Lung (tissue), 12 donors: Measurements from ENCODE around the gene NOTCH3. TPM values are rescaled to one million over a fixed set of nuclear protein-coding genes. Genes with fewer than 3 reads are reported as not detected.
A peak's percentile ranks its signal among the peaks of the same experiment; 100 is the strongest.

Experiments used
- ATAC-seq: fragments of 200-7000 bp; cut with Tn5 transposase; one replicate; pipeline ENCODE4 v1.9.1; 2020; ENCODE audit warnings: moderate number of reproducible peaks; ENCODE audit not compliant: insufficient read depth, low FRiP score
- DNase-seq, 3 donors: peaks; one replicate each; pipeline ENCODE4 v3.0.0-alpha.2; 2013 to 2017
- H3K27ac ChIP-seq, 2 donors: one replicate each; pipeline ENCODE4 v1.5.1; 2013; ENCODE audit warnings: mild to moderate bottlenecking in 2 of 2, moderate library complexity in 2 of 2, control low read depth in 1 of 2, inconsistent platforms in 1 of 2, low read depth in 1 of 2, low read length in 1 of 2
- H3K27me3 ChIP-seq, 3 donors: one replicate each; pipeline ENCODE4 v1.5.1; 2013; ENCODE audit warnings: low read length in 2 of 3; ENCODE audit not compliant: control insufficient read depth in 3 of 3, insufficient read depth in 3 of 3
- H3K36me3 ChIP-seq, 4 donors: one replicate each; pipeline ENCODE4 v1.5.1; 2013; ENCODE audit warnings: low read length in 4 of 4, mild to moderate bottlenecking in 1 of 4, moderate library complexity in 1 of 4; ENCODE audit not compliant: control insufficient read depth in 4 of 4, insufficient read depth in 4 of 4
- H3K4me1 ChIP-seq, 5 donors: one replicate each; pipeline ENCODE4 v1.5.1; 2013; ENCODE audit warnings: low read length in 5 of 5, mild to moderate bottlenecking in 2 of 5, moderate library complexity in 1 of 5; ENCODE audit not compliant: control insufficient read depth in 5 of 5, insufficient read depth in 5 of 5
- H3K4me3 ChIP-seq: one replicate; pipeline ENCODE4 v1.5.1; 2013; ENCODE audit warnings: mild to moderate bottlenecking, control low read depth, moderate library complexity
- H3K9ac ChIP-seq, 2 donors: one replicate each; pipeline ENCODE4 v1.5.1; 2013; ENCODE audit warnings: low read length in 2 of 2, control low read depth in 1 of 2; ENCODE audit not compliant: insufficient read depth in 1 of 2
- H3K9me3 ChIP-seq, 4 donors: one replicate each; pipeline ENCODE4 v1.5.1; 2013; ENCODE audit warnings: low read length in 3 of 4, mild to moderate bottlenecking in 1 of 4, moderate library complexity in 1 of 4; ENCODE audit not compliant: control insufficient read depth in 4 of 4, insufficient read depth in 3 of 4
- WGBS, 2 donors: extraction: QIAGEN DNeasy Blood & Tissue Kit; methylation state at CpG; one replicate each; pipeline ENCODE4 v1.1.7; 2013; 5-methylcytosine and 5-hydroxymethylcytosine counted together
- polyA plus RNA-seq, 2 donors: library from polyadenylated mRNA; stranded (reverse); fragments of 200-250 nt; gene quantifications; one replicate each; pipeline ENCODE4 v1.2.1, GENCODE V29; 2013
- total RNA-seq, 2 donors: library from RNA; depleted of rRNA in 1 of 2; stranded (reverse); fragments of >200 nt in 1 of 2; gene quantifications; one replicate each; pipeline ENCODE4 v1.2.1, GENCODE V29; 2014 to 2021
- TF ChIP-seq, protein P1 (sequence below): IDR thresholded peaks from 2 replicates; pipeline ENCODE4 v1.5.1; 2012; ENCODE audit warnings: mild to moderate bottlenecking; ENCODE audit errors: control extremely low read depth, extremely low read depth
- donor health status: control.
- donor health status: control.
- donor health status: Bipolar disorder and iron deficiency.
- donor health status: healthy.
- donor health status: DM: yes; HTN: yes; CAD: no.

NOTCH3 gene
- total and polyA plus RNA-seq, 4 donors, result 13.1 to 81.7 (median 43.1) TPM

DNA sequence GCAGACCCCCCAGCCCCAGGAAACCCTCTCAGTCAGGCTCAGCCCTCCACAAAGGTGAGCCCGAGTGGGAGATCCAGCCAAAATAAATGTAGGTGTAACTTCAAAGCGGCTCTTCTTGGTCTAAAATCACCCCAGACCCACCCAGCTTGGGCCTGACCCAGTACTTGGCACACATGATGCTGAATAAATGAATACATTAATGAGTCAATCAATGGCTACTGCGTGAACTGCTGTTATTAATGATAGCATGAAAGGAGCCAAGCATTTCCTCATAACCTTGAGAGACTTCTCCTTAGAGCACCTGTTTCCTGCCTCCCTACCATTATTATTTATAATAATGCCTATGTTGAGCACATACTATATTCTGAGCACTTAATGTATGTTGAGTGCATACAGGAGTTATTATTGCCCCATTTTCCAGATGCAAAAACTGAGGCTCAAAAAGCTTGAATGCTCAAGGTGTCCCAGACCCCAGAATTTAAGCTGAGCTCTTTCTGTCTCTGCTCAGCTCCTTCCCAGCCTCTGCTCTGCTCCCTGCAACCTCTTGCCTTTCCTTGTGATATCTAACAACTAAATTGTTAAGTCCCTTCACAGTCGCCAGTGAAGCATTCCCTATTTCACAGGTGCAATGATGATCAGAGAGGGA lies 4.3 kb downstream of the NOTCH3 start:
- Histone ChIP-seq H3K27me3 (no peaks in the 10 kb centered on the region), H3K27ac (no peak overlapping the region), H3K9ac (no peak overlapping the region), H3K9me3 (no peaks in the 10 kb centered on the region), H3K36me3 (peaks cover 0 to 17% (median 5%) of the 10 kb centered on the region in 4 donors), H3K4me1 (peaks cover 0 to 16% (median 11%) of the 10 kb centered on the region in 5 donors), H3K4me3 (no peak overlapping the region)
- ATAC-seq (no peak), DNase-seq (no peak)
- 36 to 40% methylated on average over 4 of the region's 4 CpGs for WGBS, 2 donors
- TF ChIP-seq, protein P1, sequence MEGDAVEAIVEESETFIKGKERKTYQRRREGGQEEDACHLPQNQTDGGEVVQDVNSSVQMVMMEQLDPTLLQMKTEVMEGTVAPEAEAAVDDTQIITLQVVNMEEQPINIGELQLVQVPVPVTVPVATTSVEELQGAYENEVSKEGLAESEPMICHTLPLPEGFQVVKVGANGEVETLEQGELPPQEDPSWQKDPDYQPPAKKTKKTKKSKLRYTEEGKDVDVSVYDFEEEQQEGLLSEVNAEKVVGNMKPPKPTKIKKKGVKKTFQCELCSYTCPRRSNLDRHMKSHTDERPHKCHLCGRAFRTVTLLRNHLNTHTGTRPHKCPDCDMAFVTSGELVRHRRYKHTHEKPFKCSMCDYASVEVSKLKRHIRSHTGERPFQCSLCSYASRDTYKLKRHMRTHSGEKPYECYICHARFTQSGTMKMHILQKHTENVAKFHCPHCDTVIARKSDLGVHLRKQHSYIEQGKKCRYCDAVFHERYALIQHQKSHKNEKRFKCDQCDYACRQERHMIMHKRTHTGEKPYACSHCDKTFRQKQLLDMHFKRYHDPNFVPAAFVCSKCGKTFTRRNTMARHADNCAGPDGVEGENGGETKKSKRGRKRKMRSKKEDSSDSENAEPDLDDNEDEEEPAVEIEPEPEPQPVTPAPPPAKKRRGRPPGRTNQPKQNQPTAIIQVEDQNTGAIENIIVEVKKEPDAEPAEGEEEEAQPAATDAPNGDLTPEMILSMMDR, result no peak

DNA sequence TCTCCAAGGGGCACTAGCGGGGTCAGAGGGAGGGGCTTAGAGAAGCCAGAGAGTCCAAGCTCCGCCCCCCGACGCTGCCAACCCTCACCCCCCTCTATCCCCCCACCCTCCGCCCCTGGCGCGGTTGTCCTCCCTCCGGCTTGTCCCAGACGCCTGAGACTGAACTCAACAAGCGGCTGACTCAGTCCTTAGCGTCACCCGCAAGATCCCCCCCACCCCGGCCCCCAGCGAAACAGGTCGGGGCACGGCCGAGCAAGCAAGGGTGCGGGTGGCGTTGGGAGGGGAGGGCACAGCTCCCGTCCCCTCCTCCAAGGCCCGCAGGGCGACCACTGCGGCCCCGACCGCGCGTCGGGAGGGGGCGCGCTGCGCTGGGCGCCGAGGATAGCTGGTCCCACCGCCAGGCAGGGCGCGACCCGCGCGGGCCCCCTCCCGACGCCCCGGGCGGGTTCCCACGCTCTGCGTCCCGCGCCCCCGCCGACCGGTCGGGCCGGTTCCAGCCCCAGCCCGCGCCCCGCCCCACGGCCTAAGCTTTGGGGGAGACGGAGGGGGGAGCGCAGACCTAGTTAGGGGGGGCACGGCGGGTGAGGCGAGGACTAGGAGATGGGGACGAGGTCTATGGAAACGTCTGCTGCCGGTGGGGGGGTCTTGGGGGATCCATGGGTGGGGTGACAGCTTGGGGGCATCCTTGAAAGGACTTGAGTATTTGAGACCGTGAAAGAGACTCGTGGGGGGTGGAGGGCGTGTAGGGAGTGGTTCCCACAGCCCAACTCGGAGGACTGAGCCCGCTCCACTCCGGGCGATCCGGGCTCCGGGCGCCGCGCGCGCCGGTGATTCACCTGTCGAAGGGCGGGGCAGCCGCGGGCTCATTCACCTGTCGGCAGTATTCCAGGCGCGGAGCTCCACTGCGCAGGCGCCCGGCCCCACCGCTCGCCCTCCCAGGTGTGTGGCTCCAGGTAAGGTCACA lies 5.1 kb downstream of the NOTCH3 start:
- Histone ChIP-seq H3K27ac (peak overlapping the region in 1 of 2 donors; percentile 58), H3K4me1 (peaks cover 0 to 16% (median 11%) of the 10 kb centered on the region in 5 donors), H3K4me3 (peak overlapping the region; percentile 33), H3K27me3 (no peaks in the 10 kb centered on the region), H3K9me3 (no peaks in the 10 kb centered on the region), H3K9ac (no peak overlapping the region), H3K36me3 (peaks cover 0 to 22% (median 7%) of the 10 kb centered on the region in 4 donors)
- TF ChIP-seq, protein P1, result no peak
- DNase-seq, result peak; percentile 69 to 80 (median 79)
- peak; percentile 51 for ATAC-seq
- WGBS, 2 donors, result 4 to 8% methylated on average over 52 to 91 of the region's 91 CpGs

DNA sequence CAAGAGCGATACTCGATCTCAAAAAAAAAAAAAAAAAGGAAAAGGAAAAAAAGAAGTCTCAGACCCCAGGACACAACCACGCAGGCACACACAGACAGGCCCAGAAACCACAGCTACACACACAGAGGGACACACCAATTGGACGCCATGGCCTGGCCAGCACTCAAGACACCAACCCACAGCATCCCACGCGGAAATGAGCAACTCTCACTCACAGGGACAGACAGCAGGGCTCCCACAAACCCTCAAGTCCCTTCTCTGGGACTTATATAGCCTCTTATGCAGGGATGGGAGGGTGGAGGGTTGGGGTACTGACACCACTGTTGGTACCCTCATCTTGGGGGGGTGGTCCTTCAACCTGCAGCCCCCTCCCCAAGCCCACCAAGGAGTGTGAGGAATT lies 5.9 kb downstream of the NOTCH3 start:
- Histone ChIP-seq H3K27ac (peak overlapping the region in 1 of 2 donors; percentile 58), H3K27me3 (no peaks in the 10 kb centered on the region)
- peak; percentile 9 for ATAC-seq

More for the DNA sequence above, 5.9 kb downstream of the NOTCH3 start:
- H3K9me3 ChIP-seq, result no peaks in the 10 kb centered on the region
- no peak for DNase-seq
- peaks cover 0 to 16% (median 11%) of the 10 kb centered on the region in 5 donors for H3K4me1 ChIP-seq
- WGBS, 2 donors, result 50 to 53% methylated on average over 6 of the region's 6 CpGs
- no peak overlapping the region for H3K9ac ChIP-seq
- H3K36me3 ChIP-seq, result peaks cover 0 to 22% (median 10%) of the 10 kb centered on the region in 4 donors
- TF ChIP-seq, protein P1, result no peak
- H3K4me3 ChIP-seq, result no peak overlapping the region
